HG03095 (cell line): ENCODE measurements around the gene CXorf65.

Experiments
- ATAC-seq: cut with Tn5 transposase; IDR thresholded peaks from one replicate; pipeline ENCODE4 v1.9.1; 2021; ENCODE audit warnings: moderate library complexity; ENCODE audit not compliant: unreplicated experiment

CXorf65 gene

GRCh38 chrX:71107762-71108360, 1.3 kb upstream of the CXorf65 start:
- ATAC-seq: no peak

DNA sequence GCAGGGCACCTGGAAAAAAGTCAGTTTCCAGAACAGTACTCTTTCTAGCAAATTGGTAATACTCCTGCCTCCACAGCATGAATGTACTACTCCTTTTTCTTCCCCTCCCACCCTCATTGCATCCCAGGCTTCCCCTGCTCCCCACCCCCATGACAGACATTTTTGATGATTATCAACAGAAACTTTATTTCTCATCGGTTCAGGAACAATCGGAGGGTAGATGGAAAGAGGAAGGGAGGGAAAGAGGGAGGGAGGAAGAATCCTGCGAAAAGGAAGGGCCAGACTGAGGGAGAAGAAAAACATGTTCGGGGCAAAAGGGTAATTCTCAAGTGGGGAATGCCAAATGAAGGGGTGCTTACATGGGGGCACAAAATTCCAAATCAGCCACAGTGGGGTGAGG, 705 bp upstream of the CXorf65 start:
- ATAC-seq: no peak

GRCh38 chrX:71105628-71106027, 912 bp downstream of the CXorf65 start:
- ATAC-seq: no peak

DNA sequence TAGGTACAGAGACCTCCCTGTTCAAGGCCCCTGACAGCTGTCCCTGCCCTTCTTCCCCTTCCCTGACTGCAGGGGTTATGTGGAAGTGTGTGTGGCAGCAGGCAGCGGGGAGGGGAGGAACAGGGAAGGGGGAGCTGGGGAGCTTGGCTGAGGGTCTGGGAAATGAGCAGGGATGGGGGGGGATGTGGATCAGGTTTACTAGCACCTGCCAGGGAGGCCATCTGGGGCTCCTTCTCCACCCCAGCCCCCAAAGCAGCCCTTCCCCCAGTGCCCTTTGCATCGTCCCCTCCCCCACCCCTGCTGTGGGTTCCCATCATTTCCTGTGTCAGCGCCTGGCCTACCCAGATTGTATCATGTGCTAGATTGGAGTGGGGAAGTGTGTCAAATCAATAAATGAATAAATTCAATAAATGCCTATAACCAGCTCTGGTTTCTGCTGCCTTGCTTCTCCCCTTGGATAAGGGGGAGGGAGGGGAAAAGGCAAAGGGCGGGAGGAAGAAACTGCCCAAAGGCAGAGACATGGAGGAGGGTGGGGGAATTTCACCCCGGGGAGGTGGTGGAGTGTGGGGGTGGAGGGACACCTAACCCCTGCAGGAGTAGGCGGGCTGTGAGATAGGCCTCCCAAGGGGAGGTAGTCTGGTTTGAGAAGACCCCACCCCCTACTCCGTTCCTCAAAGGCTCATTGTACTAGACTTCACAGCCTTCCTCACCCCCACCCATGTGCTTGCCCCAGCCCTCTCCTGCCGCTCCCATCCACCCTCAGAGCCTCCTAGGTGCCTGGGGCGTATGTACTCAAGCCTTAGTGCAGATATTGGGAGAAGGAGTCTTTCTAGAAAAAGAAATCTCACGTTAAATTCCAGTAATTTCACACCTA, 3.2 kb downstream of the CXorf65 start:
- ATAC-seq: no peak

GRCh38 chrX:71102292-71102691, 4.2 kb downstream of the CXorf65 start:
- no peak for ATAC-seq

- ATAC-seq: no peak
These were observed 5.7 kb downstream of the CXorf65 start for GRCh38 chrX:71100581-71101505.

DNA sequence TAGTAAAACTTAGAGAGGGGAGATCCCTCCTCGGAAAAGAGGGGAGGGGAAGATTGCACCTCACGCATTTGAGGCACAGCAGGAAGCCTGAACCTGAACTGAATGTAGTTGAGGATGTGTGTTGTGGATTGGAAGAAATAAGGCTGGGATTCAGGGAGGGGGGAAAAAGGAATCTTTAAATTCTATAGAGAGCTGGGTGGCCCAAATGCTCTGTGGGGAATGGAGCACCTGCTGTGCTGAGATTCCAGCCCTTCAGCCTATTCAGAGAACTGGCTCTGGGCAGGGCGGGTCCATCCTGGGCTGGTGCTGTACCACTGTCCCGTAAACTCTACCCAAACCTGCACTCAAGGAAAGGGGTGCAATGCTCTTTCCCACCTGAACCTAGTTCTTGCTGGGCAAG, 6.8 kb downstream of the CXorf65 start:
- no peak for ATAC-seq

DNA sequence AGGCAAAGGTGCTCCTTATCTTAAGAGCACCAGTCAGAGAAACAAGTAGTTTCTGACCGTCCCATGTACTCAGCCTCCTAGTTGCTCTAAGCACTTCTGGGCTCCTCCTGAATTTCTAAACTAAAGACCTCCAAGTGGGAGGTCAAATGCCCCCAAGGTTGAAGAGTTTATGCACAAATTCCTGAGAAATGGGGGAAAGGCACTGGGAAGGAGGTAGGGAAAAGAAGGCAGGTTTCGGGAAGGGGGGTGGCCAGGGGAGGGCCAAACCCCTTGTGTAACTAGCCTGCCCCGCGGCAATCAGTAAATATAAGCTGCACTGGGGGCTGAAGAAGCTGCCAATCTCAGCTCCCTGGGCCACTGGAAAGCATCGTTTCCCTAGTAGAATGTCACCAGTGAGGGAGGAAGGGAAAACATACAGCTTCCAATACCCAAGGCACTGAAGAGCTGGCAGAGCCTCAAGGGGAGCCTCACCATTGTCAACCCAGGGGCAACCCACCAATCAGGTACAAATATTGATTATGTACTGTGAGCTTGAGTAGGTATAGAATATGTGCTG, 7.5 kb downstream of the CXorf65 start:
- ATAC-seq: no peak

DNA sequence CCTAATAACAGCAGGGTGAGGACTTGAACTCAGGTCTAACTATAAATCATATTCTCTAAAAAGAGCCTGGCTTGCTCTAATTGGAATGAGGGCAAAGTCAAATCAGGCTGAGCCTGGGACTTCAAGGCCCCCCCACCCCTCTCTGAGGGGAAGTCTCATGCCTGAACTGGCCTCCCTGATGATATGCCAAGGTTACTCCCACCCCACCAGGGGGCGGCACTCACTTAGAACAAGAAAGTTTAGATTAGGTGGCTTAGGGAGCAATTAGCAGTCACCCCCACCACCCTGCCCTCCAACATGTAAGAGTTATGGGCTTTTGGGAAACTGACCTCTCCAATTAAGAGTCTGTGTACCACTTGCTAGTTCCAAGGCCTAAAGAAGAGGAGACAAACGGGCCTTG, 8.2 kb downstream of the CXorf65 start:
- no peak for ATAC-seq

- ATAC-seq: no peak
These were observed 9.8 kb downstream of the CXorf65 start for GRCh38 chrX:71096760-71097032.

GRCh38 chrX:71095981-71096759, 10.4 kb downstream of the CXorf65 start:
- ATAC-seq: peak; percentile 3

- peak; percentile 81 for ATAC-seq
These were observed 11.0 kb downstream of the CXorf65 start, which contains the start of gene FOXO4 for GRCh38 chrX:71095555-71095980. Gene FOXO4, plus strand, starts transcription at chrX:71095851. Its CDS starts 678 bp downstream, at chrX:71096529.

- ATAC-seq: no peak
These were observed 11.5 kb downstream of the CXorf65 start for GRCh38 chrX:71095033-71095432.

DNA sequence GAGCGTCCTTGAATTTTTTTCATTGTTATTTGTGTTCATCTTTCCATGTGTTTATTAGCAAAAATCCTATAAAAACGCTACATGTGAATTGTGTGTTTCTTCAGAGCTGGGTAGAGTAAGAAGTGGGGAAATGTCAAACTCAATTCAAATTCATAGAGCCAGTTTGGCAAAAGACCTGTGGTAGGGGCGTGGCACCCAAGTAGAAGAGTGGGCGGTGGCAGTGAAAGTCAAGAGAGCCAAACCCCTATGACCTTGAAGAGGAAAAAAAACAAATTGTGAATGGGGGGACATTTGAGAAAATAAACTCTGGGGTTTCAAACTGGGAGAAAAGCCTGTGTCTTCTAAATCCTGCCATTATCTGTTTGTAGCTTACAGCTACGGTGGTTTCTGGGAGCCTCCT, 15.3 kb downstream of the CXorf65 start:
- ATAC-seq: no peak

DNA sequence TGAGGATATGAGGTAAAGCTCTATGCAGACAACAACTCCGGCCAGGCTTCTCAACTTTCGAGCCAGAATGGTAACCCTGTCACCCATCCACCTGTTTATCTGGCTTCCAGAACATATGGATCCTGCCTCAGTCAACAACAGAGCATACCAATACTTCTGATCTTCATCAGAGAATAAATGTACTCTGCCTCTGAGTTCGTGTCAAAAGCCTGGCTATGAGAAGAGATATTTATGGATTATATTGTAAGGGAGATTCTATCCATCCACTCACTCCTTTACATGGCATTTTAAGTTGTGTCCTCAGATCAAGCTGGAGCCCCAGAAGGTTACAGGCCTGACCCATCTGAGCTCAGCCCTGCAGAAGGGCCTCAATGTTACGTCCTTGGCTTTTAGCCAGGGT, 20.6 kb downstream of the CXorf65 start:
- no peak for ATAC-seq

GRCh38 chrX:71082822-71083221, 23.7 kb downstream of the CXorf65 start:
- ATAC-seq: no peak

GRCh38 chrX:71082124-71082647, 24.4 kb downstream of the CXorf65 start:
- ATAC-seq: no peak

DNA sequence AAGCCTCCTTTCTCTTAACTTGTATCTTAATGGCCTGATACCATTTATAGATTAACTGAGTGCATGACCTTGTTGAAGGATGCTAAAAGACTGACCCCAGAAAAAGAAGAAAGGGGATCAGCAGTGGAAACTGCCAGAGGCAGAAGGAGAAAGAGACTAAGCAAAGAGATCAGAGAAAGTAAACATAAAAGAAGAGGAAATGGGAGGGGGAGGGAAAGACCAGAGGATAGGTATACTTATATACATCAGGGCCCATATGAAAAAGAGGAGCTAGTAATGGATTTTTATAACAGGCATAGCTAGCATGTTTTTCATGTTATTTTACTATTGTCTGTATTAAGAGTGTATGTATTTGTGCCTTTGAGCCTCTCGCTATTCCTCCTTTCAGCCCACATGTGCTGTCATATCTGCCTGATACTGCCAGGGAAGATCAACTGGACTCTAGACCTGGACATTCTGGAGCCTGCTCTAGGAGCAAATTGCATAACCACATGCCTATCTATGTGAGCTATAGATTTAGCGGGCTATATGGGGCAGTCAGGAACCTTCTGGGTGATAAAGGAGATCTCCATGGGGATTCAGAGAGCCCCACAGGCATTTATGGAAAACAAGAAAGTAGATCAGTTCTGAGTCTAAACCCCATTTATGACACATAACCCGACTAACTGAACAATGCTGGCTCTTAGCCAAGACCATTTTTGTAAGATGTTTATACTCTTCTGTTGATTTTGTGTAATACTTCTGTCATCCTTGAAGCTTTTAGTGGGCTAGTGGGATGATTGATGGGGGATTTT, 25.0 kb downstream of the CXorf65 start:
- no peak for ATAC-seq

GRCh38 chrX:71070531-71070930, 36.0 kb downstream of the CXorf65 start:
- no peak for ATAC-seq
